PFSK-1 (cell line): ENCODE results near the gene GTF3C4.

Experiments used
- FOXP2 ChIP-seq: optimal IDR thresholded peaks from 2 replicates; pipeline ENCODE3; 2011; ENCODE audit warnings: borderline replicate concordance, control low read depth, inconsistent platforms; ENCODE audit not compliant: insufficient read depth; ENCODE audit errors: extremely low read length, extremely low read depth
- POLR2AphosphoS5 ChIP-seq: IDR thresholded peaks from 2 replicates; pipeline ENCODE4 v1.6.1; 2012; ENCODE audit warnings: low read depth, mild to moderate bottlenecking, control low read depth, low read length, moderate library complexity
- REST ChIP-seq, 2 experiments: IDR thresholded peaks; 2 replicates each; pipeline versions ENCODE4 v1.6.1 to v1.8.0; 2011 to 2012; ENCODE audit warnings: low read depth in 2 of 2, low read length in 2 of 2, control low read depth in 1 of 2, inconsistent platforms in 1 of 2, mild to moderate bottlenecking in 1 of 2, moderate library complexity in 1 of 2; ENCODE audit not compliant: insufficient read depth in 1 of 2
- SIN3A ChIP-seq: IDR thresholded peaks from 2 replicates; pipeline ENCODE4 v1.6.1; 2012; ENCODE audit warnings: mild to moderate bottlenecking, low read length, moderate library complexity, borderline replicate concordance; ENCODE audit not compliant: insufficient read depth
- TAF1 ChIP-seq: IDR thresholded peaks from 2 replicates; pipeline ENCODE4 v1.6.1; 2012; ENCODE audit warnings: low read length, control low read depth, borderline replicate concordance; ENCODE audit not compliant: insufficient read depth

- TF ChIP-seq POLR2AphosphoS5, result no peak
- no peak for TF ChIP-seq SIN3A
- no peak for TF ChIP-seq TAF1
- no peak for TF ChIP-seq REST (IDR thresholded peaks at IDR 0.05; ENCODE audit: insufficient read depth in 1 of 2, low read depth in 2 of 2, low read length in 2 of 2)
- no peak for TF ChIP-seq FOXP2
Measured at GRCh38 chr9:132627106-132627505, 43.2 kb upstream of the GTF3C4 start.
